GM19463 (cell line): ENCODE results near the gene C6orf118.

Experiments used
- ATAC-seq: cut with Tn5 transposase; IDR thresholded peaks from one replicate; pipeline ENCODE4 v1.9.1; 2021; ENCODE audit warnings: mild to moderate bottlenecking, moderate library complexity; ENCODE audit not compliant: unreplicated experiment

Gene C6orf118

DNA sequence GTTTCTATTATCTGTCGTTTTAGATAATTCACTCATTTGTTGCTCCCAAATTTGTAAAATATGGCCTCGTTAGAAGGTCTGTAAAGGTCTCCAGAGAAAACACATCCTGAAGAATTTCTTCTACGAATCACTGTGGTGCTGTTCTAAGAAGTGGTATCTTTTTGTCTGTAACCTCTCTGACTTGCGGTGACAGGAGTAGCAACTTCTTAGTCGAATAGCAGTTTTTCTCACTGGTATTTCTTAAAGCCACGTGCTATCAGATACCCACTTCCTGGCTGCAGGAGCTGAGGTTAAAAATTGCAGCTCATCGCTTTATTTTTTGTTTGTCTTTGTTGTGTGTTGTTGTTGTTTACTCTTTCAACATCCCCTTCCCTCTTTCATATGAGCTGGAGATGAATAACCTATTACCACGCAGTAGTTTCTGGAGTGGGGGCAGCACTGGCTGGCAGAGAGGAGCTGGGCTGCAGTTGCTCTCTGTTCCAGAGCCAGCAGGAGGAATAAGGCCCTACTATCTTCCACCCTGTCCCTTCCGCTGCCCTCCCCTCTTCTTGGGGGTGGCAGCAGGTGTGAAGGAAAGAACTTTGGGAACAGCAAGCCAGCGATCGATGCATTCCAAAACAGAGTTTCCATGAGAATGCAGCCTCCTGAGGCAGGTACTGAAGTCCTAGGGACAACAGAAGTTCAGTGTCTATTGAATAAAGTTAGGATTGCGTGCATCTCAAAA is 64.7 kb downstream of the C6orf118 start:
- no peak for ATAC-seq

GRCh38 chr6:165243801-165244200 is 65.6 kb downstream of the C6orf118 start:
- ATAC-seq: no peak

DNA sequence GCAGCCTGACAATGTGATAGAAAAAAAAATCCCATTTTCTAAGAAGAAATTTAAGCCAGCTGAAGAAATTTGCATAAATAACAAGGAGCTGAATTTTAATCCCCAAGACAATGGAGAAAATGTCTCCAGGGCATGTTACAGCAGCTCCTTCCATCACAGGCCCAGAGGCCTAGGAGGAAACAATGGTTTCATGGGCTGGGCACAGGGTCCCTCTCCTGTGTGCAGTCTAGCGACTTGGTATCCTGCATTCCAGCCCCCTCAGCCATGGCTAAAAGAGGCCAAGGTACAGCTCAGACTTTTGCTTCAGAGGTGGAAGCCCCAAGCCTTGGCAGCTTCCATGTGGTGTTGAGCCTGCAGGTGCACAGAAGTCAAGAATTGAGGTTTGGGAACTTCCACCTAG is 73.1 kb downstream of the C6orf118 start:
- no peak for ATAC-seq

DNA sequence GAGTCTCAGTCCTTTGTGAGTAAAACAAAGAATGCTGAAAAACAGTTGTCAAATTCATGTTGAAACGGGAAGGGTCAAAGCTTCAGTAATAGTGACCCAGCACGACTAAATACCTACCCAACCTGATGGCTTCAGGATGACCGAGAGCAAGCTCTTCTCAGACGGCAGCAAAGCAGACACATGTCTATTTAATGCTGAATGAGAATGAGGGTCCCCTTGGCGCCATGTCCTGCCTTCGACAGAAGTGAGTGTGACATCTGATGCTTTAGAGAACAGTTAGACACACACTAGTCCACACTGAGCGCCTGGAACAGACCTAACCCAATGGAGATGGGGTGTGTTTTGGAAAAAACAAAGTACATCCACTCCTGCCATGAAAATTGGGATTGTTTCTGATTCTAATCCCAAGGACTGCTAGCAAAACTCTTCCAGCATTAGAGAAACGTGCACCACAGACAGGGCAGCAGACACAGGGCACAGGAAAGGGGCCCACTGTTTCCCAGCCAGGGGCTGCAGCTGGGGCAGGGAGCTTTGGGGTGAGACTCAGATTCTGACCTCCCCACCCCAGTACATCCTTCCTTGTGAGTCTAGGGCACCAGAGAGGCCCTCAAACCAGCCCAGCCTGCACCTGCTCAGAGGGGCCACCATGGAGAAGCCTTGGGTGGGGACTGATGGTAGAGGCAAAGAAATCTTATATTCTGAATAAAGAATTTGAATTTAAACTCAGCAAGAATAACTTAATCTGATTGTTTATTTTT is 76.5 kb downstream of the C6orf118 start:
- ATAC-seq: no peak

- no peak for ATAC-seq
Measured at GRCh38 chr6:165231581-165232561, 77.5 kb downstream of the C6orf118 start.

- no peak for ATAC-seq
Measured at GRCh38 chr6:165231177-165231576, 78.2 kb downstream of the C6orf118 start.
